ENCODE data around the gene ADORA1. TPM values are rescaled to one million over a fixed set of nuclear protein-coding genes. Genes with fewer than 3 reads are reported as not detected.

The ADORA1 gene
- total RNA-seq, 1 donor from 2014 or later: 0.14 TPM

DNA sequence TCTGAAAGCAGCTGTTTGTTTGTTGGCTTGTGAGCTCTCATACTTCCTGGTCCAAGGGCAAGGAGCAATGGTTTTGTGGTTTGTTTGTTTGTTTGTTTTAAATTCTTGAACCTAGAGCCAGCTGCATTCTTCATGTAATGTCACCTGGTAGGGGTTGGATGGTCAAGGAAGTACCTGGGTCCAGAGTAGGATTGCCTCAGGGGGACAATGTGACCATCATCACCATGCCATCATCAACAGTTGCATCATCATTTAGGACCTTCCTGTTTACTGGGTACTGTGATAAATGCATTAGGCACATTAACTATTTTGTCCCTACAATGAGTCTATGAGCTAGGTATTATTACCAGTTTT is 27.0 kb upstream of the ADORA1 start:
- Mint-ChIP-seq H3K36me3 (ENCODE audit: insufficient read depth) (no peaks in the 10 kb centered on the region), H3K4me3 (ENCODE audit: low read depth) (no peak overlapping the region), H3K9me3 (ENCODE audit: low read depth) (peaks cover 13% of the 10 kb centered on the region), H3K4me1 (ENCODE audit: low read depth) (no peaks in the 10 kb centered on the region), H3K27me3 (peaks cover 5% of the 10 kb centered on the region), H3K27ac (no peak overlapping the region)
- TF ChIP-seq, protein P1, sequence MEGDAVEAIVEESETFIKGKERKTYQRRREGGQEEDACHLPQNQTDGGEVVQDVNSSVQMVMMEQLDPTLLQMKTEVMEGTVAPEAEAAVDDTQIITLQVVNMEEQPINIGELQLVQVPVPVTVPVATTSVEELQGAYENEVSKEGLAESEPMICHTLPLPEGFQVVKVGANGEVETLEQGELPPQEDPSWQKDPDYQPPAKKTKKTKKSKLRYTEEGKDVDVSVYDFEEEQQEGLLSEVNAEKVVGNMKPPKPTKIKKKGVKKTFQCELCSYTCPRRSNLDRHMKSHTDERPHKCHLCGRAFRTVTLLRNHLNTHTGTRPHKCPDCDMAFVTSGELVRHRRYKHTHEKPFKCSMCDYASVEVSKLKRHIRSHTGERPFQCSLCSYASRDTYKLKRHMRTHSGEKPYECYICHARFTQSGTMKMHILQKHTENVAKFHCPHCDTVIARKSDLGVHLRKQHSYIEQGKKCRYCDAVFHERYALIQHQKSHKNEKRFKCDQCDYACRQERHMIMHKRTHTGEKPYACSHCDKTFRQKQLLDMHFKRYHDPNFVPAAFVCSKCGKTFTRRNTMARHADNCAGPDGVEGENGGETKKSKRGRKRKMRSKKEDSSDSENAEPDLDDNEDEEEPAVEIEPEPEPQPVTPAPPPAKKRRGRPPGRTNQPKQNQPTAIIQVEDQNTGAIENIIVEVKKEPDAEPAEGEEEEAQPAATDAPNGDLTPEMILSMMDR (IDR thresholded peaks at IDR 0.05; ENCODE audit: unreplicated experiment): no peak
- DNase-seq (ENCODE audit: low spot score, unreplicated experiment): no peak

DNA sequence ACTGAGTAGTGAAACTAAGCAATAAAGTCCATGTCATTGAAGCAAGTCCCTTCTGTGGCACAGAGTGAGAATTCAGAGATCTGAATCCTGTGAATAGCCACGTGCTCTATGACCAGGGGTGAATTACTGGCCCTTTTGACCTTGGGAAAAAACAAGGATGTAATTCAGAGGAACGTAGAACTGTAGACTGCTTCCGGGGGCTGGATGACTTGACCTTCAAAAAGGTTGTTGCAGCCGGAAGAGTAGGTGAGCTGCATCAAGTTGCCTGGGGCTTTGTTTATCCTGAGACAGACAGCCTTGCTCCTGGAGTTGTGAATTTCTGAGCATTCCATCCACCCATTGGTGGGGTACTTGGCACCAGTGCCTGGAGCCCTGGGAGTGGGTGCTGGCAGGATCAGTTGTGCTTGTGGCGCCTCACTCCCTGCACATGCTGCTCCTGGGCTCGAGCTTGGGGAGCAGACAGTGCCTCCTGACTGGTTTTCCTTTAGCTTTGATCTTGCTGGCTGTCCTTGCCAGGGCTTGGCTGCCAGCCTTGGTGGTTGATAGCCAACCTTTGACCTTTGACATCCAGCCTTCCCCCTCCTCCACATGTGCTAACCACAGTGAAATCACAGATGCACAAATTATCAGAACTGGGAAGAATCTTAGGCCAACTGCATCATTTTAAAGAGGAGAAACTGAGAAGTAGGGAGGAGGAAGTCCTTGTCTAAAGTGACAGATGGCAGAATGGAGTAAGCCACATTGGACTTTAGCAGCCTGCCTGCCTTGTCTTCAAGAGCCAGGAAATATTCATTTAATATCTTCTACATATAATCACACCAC is 25.5 kb upstream of the ADORA1 start:
- DNase-seq (ENCODE audit: low spot score, unreplicated experiment): no peak

DNA sequence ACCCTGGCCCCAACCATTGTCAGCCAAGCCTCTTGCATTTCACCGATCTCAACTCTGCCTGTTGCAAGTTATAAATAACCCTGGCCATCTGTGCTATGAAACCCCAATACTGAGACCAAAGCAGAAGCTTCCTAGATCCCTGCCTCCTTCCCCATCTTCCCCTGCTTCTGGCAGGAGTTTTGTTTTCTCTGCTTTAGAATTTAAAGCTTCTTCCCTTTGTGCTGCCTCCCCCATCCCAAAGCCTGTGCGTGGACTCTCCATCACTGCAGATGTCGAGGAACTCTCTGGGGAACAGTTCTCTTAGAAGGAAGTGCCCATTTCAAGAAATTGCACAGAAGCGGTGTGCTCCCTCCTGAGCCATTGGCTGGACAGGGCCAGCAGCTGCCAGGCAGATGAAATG is 24.3 kb upstream of the ADORA1 start:
- H3K4me3 Mint-ChIP-seq (ENCODE audit: low read depth): no peak overlapping the region
- peaks cover 17% of the 10 kb centered on the region for H3K27me3 Mint-ChIP-seq
- no peaks in the 10 kb centered on the region for H3K4me1 Mint-ChIP-seq (ENCODE audit: low read depth)
- no peaks in the 10 kb centered on the region for H3K36me3 Mint-ChIP-seq (ENCODE audit: insufficient read depth)
- TF ChIP-seq, protein P1 (IDR thresholded peaks at IDR 0.05; ENCODE audit: unreplicated experiment): no peak
- no peak for DNase-seq (ENCODE audit: low spot score, unreplicated experiment)
- no peak overlapping the region for H3K27ac Mint-ChIP-seq
- H3K9me3 Mint-ChIP-seq (ENCODE audit: low read depth): peaks cover 5% of the 10 kb centered on the region

More for the DNA sequence above, 25.5 kb upstream of the ADORA1 start:
- Mint-ChIP-seq H3K27ac (no peak overlapping the region), H3K36me3 (ENCODE audit: insufficient read depth) (no peaks in the 10 kb centered on the region), H3K27me3 (peaks cover 6% of the 10 kb centered on the region), H3K4me1 (ENCODE audit: low read depth) (no peaks in the 10 kb centered on the region), H3K9me3 (ENCODE audit: low read depth) (peaks cover 5% of the 10 kb centered on the region), H3K4me3 (ENCODE audit: low read depth) (no peak overlapping the region)
- TF ChIP-seq, protein P1 (IDR thresholded peaks at IDR 0.05; ENCODE audit: unreplicated experiment): no peak

DNA sequence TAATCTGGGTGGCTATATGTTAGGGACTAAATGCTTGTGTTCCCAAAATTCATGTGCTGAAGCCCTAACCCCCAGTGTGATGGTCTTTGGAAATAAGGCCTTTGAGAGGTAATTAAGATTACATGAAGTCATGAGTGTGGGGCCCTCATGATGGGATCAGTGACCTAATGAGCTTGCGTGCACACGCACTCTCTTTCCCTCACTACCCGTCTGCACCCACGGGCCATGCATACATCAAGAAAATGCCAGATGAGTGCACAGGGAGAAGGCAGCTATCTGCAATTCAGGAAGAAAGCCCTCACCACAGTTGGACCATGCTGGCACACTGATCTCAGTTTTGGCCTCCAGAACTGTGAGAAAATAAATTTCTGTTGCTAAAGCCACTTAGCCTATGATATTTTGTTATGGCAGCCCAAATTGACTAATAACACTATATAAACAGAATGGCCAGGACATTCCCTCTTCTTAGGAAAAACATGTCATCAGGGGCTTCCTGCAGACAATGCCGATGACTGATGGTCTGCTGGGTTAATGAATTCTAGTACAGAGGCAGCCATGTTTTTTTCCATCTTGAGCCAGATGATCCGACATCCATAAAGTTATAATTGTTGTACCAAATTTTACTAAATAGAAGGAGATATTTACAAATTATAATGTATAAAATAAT is 23.6 kb upstream of the ADORA1 start:
- Mint-ChIP-seq H3K9me3 (ENCODE audit: low read depth) (peaks cover 5% of the 10 kb centered on the region), H3K27me3 (peaks cover 24% of the 10 kb centered on the region), H3K27ac (no peak overlapping the region), H3K4me1 (ENCODE audit: low read depth) (no peaks in the 10 kb centered on the region), H3K36me3 (ENCODE audit: insufficient read depth) (no peaks in the 10 kb centered on the region), H3K4me3 (ENCODE audit: low read depth) (no peak overlapping the region)
- TF ChIP-seq, protein P1 (IDR thresholded peaks at IDR 0.05; ENCODE audit: unreplicated experiment): no peak
- DNase-seq (ENCODE audit: low spot score, unreplicated experiment): no peak

DNA sequence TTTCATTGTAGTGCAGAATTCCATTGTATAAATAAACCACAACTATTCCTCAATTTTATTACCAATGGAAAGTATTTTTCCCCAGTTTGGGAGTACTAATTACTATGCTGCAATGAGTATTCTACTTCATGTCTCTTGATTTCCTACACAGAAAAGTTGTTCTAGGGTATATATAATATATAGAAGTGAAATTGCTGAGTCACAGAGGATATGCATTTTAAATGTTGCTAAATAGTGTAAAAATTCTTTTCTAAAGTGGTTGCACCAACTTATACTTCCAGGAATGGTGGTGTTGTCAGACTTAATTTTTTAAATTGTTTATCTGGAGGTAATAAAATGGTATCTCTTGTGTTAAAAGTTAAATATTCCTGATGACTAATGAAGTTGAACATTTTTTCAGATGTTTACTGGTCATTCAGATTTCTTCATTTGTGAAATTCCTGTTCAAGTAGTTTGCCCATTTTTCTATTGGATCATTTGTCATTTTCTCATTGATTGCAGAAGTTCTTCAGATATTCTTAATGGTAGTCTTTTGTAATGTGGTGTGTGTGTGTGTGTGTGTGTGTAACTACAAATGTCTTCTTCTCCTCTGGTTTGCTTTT is 22.6 kb upstream of the ADORA1 start:
- Mint-ChIP-seq H3K36me3 (ENCODE audit: insufficient read depth) (no peaks in the 10 kb centered on the region), H3K27ac (no peak overlapping the region), H3K9me3 (ENCODE audit: low read depth) (peaks cover 5% of the 10 kb centered on the region), H3K4me1 (ENCODE audit: low read depth) (no peaks in the 10 kb centered on the region), H3K27me3 (peaks cover 29% of the 10 kb centered on the region), H3K4me3 (ENCODE audit: low read depth) (no peak overlapping the region)
- TF ChIP-seq, protein P1 (IDR thresholded peaks at IDR 0.05; ENCODE audit: unreplicated experiment): no peak
- DNase-seq (ENCODE audit: low spot score, unreplicated experiment): no peak

Data from progenitor cell of endocrine pancreas (in vitro differentiated cells).